Epidermal melanocyte (primary cell): ENCODE measurements around the gene DCUN1D2.
A peak's percentile ranks its signal among the peaks of the same experiment; 100 is the strongest.

Experiments used
- DNase-seq: peaks from one replicate; pipeline ENCODE4 v3.0.0; 2011; ENCODE audit warnings: low spot score; ENCODE audit not compliant: insufficient read length

DCUN1D2 gene

GRCh38 chr13:113425941-113426590 is 64.4 kb downstream of the DCUN1D2 start:
- DNase-seq: no peak

GRCh38 chr13:113423520-113424163 is 66.9 kb downstream of the DCUN1D2 start:
- DNase-seq: no peak

GRCh38 chr13:113422807-113423519 is 67.5 kb downstream of the DCUN1D2 start:
- no peak for DNase-seq

GRCh38 chr13:113421673-113422270 is 68.7 kb downstream of the DCUN1D2 start:
- DNase-seq: no peak

- DNase-seq: no peak
Observed at GRCh38 chr13:113420833-113421600, 69.5 kb downstream of the DCUN1D2 start.

GRCh38 chr13:113420232-113420631 is 70.3 kb downstream of the DCUN1D2 start:
- no peak for DNase-seq

GRCh38 chr13:113419531-113420193 is 70.8 kb downstream of the DCUN1D2 start:
- DNase-seq: no peak

- no peak for DNase-seq
Observed at GRCh38 chr13:113418722-113419049, 71.8 kb downstream of the DCUN1D2 start.

- no peak for DNase-seq
Observed at GRCh38 chr13:113417836-113418721, 72.4 kb downstream of the DCUN1D2 start.

- no peak for DNase-seq
Observed at GRCh38 chr13:113417008-113417751, 73.3 kb downstream of the DCUN1D2 start.

- DNase-seq: no peak
Observed at GRCh38 chr13:113415825-113416224, 74.7 kb downstream of the DCUN1D2 start.

GRCh38 chr13:113415032-113415431 is 75.5 kb downstream of the DCUN1D2 start:
- DNase-seq: no peak

GRCh38 chr13:113414335-113414734 is 76.2 kb downstream of the DCUN1D2 start:
- no peak for DNase-seq

- no peak for DNase-seq
Observed at GRCh38 chr13:113413898-113414282, 76.6 kb downstream of the DCUN1D2 start.

GRCh38 chr13:113413178-113413897 is 77.2 kb downstream of the DCUN1D2 start:
- no peak for DNase-seq

- no peak for DNase-seq
Observed at GRCh38 chr13:113412440-113412839, 78.1 kb downstream of the DCUN1D2 start.

GRCh38 chr13:113411216-113412023 is 79.1 kb downstream of the DCUN1D2 start:
- peak; percentile 69 for DNase-seq
